AG04449 (cell line): ENCODE measurements around the gene EPC1.
"Not testable (repeated sequence)": the region's sequence is repeated elsewhere in the genome, so short reads cannot be mapped to it uniquely, and the experiment has no call there.

Experiments
- CTCF ChIA-PET: fragments of 350-600 bp; formaldehyde crosslinking; extraction: SDS; loops from one replicate; lab custom pipeline; 2021; ENCODE audit warnings: antibody characterized with exemption; lab: Yijun Ruan, JAX
- POLR2A ChIA-PET: fragments of 400-600, 350-600 bp; formaldehyde crosslinking; extraction: SDS; loops from one replicate; lab custom pipeline; 2020; ENCODE audit warnings: antibody characterized with exemption, inconsistent platforms; lab: Yijun Ruan, JAX
- DNase-seq: peaks from one replicate; pipeline ENCODE4 v3.0.0-alpha.2; 2010; ENCODE audit warnings: low read depth, low spot score
- H3K4me3 ChIP-seq: 2 replicates; pipeline ENCODE4 v1.5.1; 2011; ENCODE audit warnings: low read depth, mild to moderate bottlenecking, control low read depth, low read length
- CTCF ChIP-seq: IDR thresholded peaks from one replicate; pipeline ENCODE4 v1.5.1; 2011; ENCODE audit warnings: mild to moderate bottlenecking, moderate library complexity, low read length, control low read depth, inconsistent platforms; ENCODE audit not compliant: insufficient read depth; ENCODE audit errors: missing control alignments

The EPC1 gene

GRCh38 chr10:32366588-32366987, 19.6 kb upstream of the EPC1 start:
- ChIA-PET CTCF (interaction anchor here (0.7 to 6.9 kb wide), 12 partner anchors 8 to 176 kb away, joined by 3 to 44 read pairs (median 6); no protein-coding TSS in a partner anchor), POLR2A (no interaction called here)

GRCh38 chr10:32366111-32366510, 19.2 kb upstream of the EPC1 start:
- ChIA-PET CTCF (interaction anchor here (0.7 to 6.9 kb wide), 9 partner anchors 10 to 175 kb away, joined by 3 to 44 read pairs (median 6); no protein-coding TSS in a partner anchor), POLR2A (no interaction called here)
- TF ChIP-seq CTCF = no peak
- H3K4me3 ChIP-seq = no peak overlapping the region
- DNase-seq = no peak

More at GRCh38 chr10:32366588-32366987, 19.6 kb upstream of the EPC1 start:
- H3K4me3 ChIP-seq = no peak overlapping the region
- no peak for DNase-seq
- no peak for TF ChIP-seq CTCF

- CTCF ChIA-PET = interaction anchor here (1.0 to 6.9 kb wide), 2 partner anchors 8 to 110 kb away, joined by 5 to 44 read pairs; no protein-coding TSS in a partner anchor
- POLR2A ChIA-PET, H3K4me3 ChIP-seq, DNase-seq: not testable (repeated sequence)
These were observed 18.4 kb upstream of the EPC1 start for GRCh38 chr10:32365404-32365803.

- DNase-seq = no peak
- CTCF ChIA-PET = interaction anchor here (1.2 to 2.0 kb wide), 3 partner anchors 11 to 17 kb away, joined by 3 to 4 read pairs (median 4); no protein-coding TSS in a partner anchor
These were observed 15.6 kb upstream of the EPC1 start for GRCh38 chr10:32362571-32362970.

GRCh38 chr10:32360884-32361283, 13.9 kb upstream of the EPC1 start:
- no peak for TF ChIP-seq CTCF
- POLR2A ChIA-PET = no interaction called here

More at GRCh38 chr10:32362571-32362970, 15.6 kb upstream of the EPC1 start:
- no peak for TF ChIP-seq CTCF
- no peak overlapping the region for H3K4me3 ChIP-seq
- POLR2A ChIA-PET = no interaction called here

GRCh38 chr10:32360241-32360640, 13.3 kb upstream of the EPC1 start:
- TF ChIP-seq CTCF = no peak
- ChIA-PET POLR2A (no interaction called here), CTCF (interaction anchor here (1.1 to 1.7 kb wide), 3 partner anchors 10 to 14 kb away, joined by 3 to 13 read pairs (median 7); no protein-coding TSS in a partner anchor)
- no peak for DNase-seq
- no peak overlapping the region for H3K4me3 ChIP-seq

More at GRCh38 chr10:32360884-32361283, 13.9 kb upstream of the EPC1 start:
- DNase-seq = no peak
- CTCF ChIA-PET = interaction anchor here (0.7 to 1.7 kb wide), 6 partner anchors 9 to 170 kb away, joined by 3 to 13 read pairs (median 4); no protein-coding TSS in a partner anchor
- H3K4me3 ChIP-seq = no peak overlapping the region
